PC-3 (cell line): ENCODE data around the gene HSPA1A. TPM values are rescaled to one million over a fixed set of nuclear protein-coding genes. Genes with fewer than 3 reads are reported as not detected.

ENCODE experiments used
- ATAC-seq: fragments of 200-7000 bp; cut with Tn5 transposase; 2 replicates; pipeline ENCODE4 v1.9.1; 2020; ENCODE audit warnings: mild to moderate bottlenecking, moderate library complexity
- BruUV-seq: library from RNA; stranded (reverse); fragments of 400-500 nt; replicated peaks from 2 replicates; lab custom pipeline; 2021; lab: Mats Ljungman, UMichigan
- CTCF ChIA-PET: fragments of 300-600 bp; sonication (Branson Sonifier 250); formaldehyde crosslinking; loops from one replicate; lab custom pipeline; 2022; ENCODE audit warnings: antibody characterized with exemption; lab: Charles Lee
- POLR2A ChIA-PET: fragments of 300-600 bp; sonication (Branson Sonifier 250); formaldehyde crosslinking; loops from one replicate; lab custom pipeline; 2022; ENCODE audit warnings: antibody characterized with exemption; ENCODE audit not compliant: unreplicated experiment; lab: Charles Lee
- DNase-seq: peaks from one replicate; pipeline ENCODE4 v3.0.0-alpha.2; 2015
- H2AFZ ChIP-seq: fragments of 300-600 bp; sonication (generic); 2 replicates; pipeline ENCODE4 v1.6.0; 2016; ENCODE audit warnings: antibody characterized with exemption, low read length
- H3F3A ChIP-seq: fragments of 300-600 bp; sonication (generic); one replicate; pipeline ENCODE4 v1.6.0; 2017; ENCODE audit warnings: antibody characterized with exemption, low read length, control low read depth, mild to moderate bottlenecking; ENCODE audit not compliant: unreplicated experiment
- H3K27ac ChIP-seq: fragments of 300-600 bp; sonication (generic); 2 replicates; pipeline ENCODE4 v1.5.1; 2016; ENCODE audit warnings: mild to moderate bottlenecking, low read length
- H3K27me3 ChIP-seq: fragments of 300-600 bp; sonication (generic); 2 replicates; pipeline ENCODE4 v1.6.1; 2016; ENCODE audit warnings: low read length, mixed read lengths
- H3K36me3 ChIP-seq: fragments of 300-600 bp; sonication (generic); 2 replicates; pipeline ENCODE4 v1.6.1; 2016; ENCODE audit warnings: low read depth, mixed run types, low read length, mixed read lengths
- H3K4me1 ChIP-seq: fragments of 300-600 bp; sonication (generic); 2 replicates; pipeline ENCODE4 v1.5.1; 2016; ENCODE audit warnings: low read length; ENCODE audit not compliant: insufficient read depth
- H3K4me2 ChIP-seq: fragments of 300-600 bp; sonication (generic); 2 replicates; pipeline ENCODE4 v1.6.0; 2016; ENCODE audit warnings: low read length
- H3K4me3 ChIP-seq: fragments of 300-600 bp; sonication (generic); 2 replicates; pipeline ENCODE4 v1.5.1; 2016; ENCODE audit warnings: mild to moderate bottlenecking, low read length, mixed read lengths
- H3K79me2 ChIP-seq: fragments of 300-600 bp; sonication (generic); 2 replicates; pipeline ENCODE4 v1.6.1; 2017; ENCODE audit warnings: low read length, mixed read lengths
- H3K9ac ChIP-seq: fragments of 300-600 bp; sonication (generic); 2 replicates; pipeline ENCODE4 v1.6.0; 2016; ENCODE audit warnings: mild to moderate bottlenecking, low read length
- H3K9me2 ChIP-seq: fragments of 300-600 bp; sonication (generic); replicated peaks from 2 replicates; pipeline ENCODE4 v1.6.1; 2016; ENCODE audit warnings: mixed run types, low read length, mixed read lengths
- H3K9me3 ChIP-seq: fragments of 300-600 bp; sonication (generic); 2 replicates; pipeline ENCODE4 v1.6.1; 2016; ENCODE audit warnings: low read length, mixed read lengths
- H4K20me1 ChIP-seq: fragments of 300-600 bp; sonication (generic); 2 replicates; pipeline ENCODE4 v1.6.1; 2016; ENCODE audit warnings: low read length, mixed read lengths
- EZH2 ChIP-seq: fragments of 300-600 bp; sonication (generic); IDR thresholded peaks from one replicate; pipeline ENCODE4 v1.6.1; 2017; ENCODE audit warnings: antibody characterized with exemption, mild to moderate bottlenecking, low read length; ENCODE audit not compliant: unreplicated experiment
- EZH2phosphoT487 ChIP-seq: fragments of 300-600 bp; sonication (generic); IDR thresholded peaks from 2 replicates; pipeline ENCODE4 v1.6.1; 2018; ENCODE audit warnings: mild to moderate bottlenecking, antibody characterized with exemption, low read length, borderline replicate concordance
- intact Hi-C: fragments of 100-400 bp; cut with micrococcal nuclease; formaldehyde crosslinking; loops from 2 replicates; pipeline ENCODE4 v1.9.0; 2023
- total RNA-seq: library from RNA; depleted of rRNA; stranded (reverse); fragments of >200 nt; gene quantifications from 2 replicates; pipeline ENCODE4 v1.2.3, GENCODE V29; 2014
- TF ChIP-seq, protein P1 (sequence below): fragments of 300-600 bp; sonication (generic); conservative IDR thresholded peaks from 2 replicates; pipeline ENCODE4 v1.5.1; 2017; ENCODE audit warnings: antibody characterized with exemption, low read depth, mild to moderate bottlenecking, low read length

The HSPA1A gene
- total RNA-seq, 1 experiment from 2014 or later, result 269 TPM

DNA sequence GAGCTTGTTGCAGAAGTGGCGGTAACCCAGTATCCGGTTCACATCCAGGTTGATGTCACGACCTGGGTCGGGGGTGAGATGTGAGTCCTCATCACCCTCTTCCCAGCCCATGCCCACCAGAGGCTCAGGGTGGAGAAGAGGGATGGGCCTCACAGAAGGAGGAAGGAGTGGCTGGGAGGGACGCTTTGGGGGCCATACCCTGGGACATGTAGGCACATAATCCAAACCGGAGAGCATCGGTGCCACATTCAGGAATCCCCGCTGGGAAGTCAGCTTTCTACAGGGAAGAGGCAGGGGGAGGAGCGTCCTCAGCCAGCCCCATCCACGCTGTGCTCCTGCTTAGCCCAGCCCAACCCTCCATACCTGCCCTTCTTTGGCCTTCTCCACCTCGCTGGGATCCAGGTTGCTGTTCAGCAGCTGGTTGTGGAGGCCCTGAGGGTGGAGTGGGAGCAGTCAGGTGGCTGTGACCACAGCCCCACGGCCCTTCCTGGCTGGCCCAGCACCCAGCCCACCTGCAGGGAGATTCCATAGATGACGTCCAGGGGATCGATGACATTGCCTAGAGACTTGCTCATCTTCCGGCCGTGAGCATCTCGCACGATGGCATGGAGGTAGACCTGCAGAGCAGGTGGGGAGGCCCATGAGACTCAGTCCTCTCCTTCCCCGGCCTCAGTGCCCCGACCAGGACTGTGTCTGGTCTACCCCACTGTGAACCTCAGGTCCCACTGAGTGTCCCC is 34.7 kb upstream of the HSPA1A start:
- CTCF ChIA-PET, result no interaction called here
- intact Hi-C loops, result no loop called here
- H3K36me3 ChIP-seq, result peaks cover 57% of the 10 kb centered on the region

GRCh38 chr6:31781244-31782125 is 33.9 kb upstream of the HSPA1A start:
- no peak overlapping the region for H3K9ac ChIP-seq
- intact Hi-C loops, result no loop called here
- no peak for TF ChIP-seq EZH2phosphoT487
- TF ChIP-seq EZH2, result no peak
- TF ChIP-seq, protein P1, sequence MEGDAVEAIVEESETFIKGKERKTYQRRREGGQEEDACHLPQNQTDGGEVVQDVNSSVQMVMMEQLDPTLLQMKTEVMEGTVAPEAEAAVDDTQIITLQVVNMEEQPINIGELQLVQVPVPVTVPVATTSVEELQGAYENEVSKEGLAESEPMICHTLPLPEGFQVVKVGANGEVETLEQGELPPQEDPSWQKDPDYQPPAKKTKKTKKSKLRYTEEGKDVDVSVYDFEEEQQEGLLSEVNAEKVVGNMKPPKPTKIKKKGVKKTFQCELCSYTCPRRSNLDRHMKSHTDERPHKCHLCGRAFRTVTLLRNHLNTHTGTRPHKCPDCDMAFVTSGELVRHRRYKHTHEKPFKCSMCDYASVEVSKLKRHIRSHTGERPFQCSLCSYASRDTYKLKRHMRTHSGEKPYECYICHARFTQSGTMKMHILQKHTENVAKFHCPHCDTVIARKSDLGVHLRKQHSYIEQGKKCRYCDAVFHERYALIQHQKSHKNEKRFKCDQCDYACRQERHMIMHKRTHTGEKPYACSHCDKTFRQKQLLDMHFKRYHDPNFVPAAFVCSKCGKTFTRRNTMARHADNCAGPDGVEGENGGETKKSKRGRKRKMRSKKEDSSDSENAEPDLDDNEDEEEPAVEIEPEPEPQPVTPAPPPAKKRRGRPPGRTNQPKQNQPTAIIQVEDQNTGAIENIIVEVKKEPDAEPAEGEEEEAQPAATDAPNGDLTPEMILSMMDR, result no peak

More for the DNA sequence above, 34.7 kb upstream of the HSPA1A start:
- no TSS peak for BruUV-seq
- Histone ChIP-seq H3K79me2 (no peaks in the 10 kb centered on the region), H3K9me3 (no peaks in the 10 kb centered on the region), H3K4me1 (peaks cover 22% of the 10 kb centered on the region), H3K9me2 (no peaks in the 10 kb centered on the region), H4K20me1 (no peaks in the 10 kb centered on the region), H3K4me2 (no peak overlapping the region), H3K27me3 (no peaks in the 10 kb centered on the region), H3F3A (peaks cover 3% of the 10 kb centered on the region), H3K27ac (no peak overlapping the region), H3K9ac (no peak overlapping the region), H2AFZ (no peak overlapping the region), H3K4me3 (no peak overlapping the region)
- TF ChIP-seq EZH2phosphoT487 (no peak), EZH2 (no peak)
- TF ChIP-seq, protein P1, result no peak
- POLR2A ChIA-PET, result interaction anchor here (0.6 kb wide), 1 partner anchor 47 kb away, joined by 3 read pairs; the partner anchor contains the start of gene HSPA1B
- ATAC-seq, result no peak
- no peak for DNase-seq

More at GRCh38 chr6:31781244-31782125, 33.9 kb upstream of the HSPA1A start:
- no peaks in the 10 kb centered on the region for H4K20me1 ChIP-seq
- H3K4me1 ChIP-seq, result peaks cover 14% of the 10 kb centered on the region
- BruUV-seq, result no TSS peak
- no peak overlapping the region for H3K4me2 ChIP-seq
- H3K4me3 ChIP-seq, result no peak overlapping the region
- POLR2A ChIA-PET, result no interaction called here
- H2AFZ ChIP-seq, result no peak overlapping the region
- no peak overlapping the region for H3K27ac ChIP-seq
- H3K9me2 ChIP-seq, result no peaks in the 10 kb centered on the region
- ATAC-seq (no peak), DNase-seq (no peak)
- CTCF ChIA-PET, result no interaction called here
- no peaks in the 10 kb centered on the region for H3K79me2 ChIP-seq
- peaks cover 3% of the 10 kb centered on the region for H3F3A ChIP-seq
- H3K36me3 ChIP-seq, result peaks cover 59% of the 10 kb centered on the region
- H3K9me3 ChIP-seq, result no peaks in the 10 kb centered on the region
- H3K27me3 ChIP-seq, result no peaks in the 10 kb centered on the region
